Loucy (cell line): Measurements from ENCODE around the gene ACAP2.

ENCODE experiments used
- H2AFZ ChIP-seq: fragments of 200-600 bp; sonication (generic); 2 replicates; pipeline ENCODE4 v1.6.0; 2016; ENCODE audit warnings: antibody characterized with exemption, mild to moderate bottlenecking, low read length, moderate library complexity
- H3F3A ChIP-seq: fragments of 200-600 bp; 2 replicates; pipeline ENCODE4 v1.6.0; 2016; ENCODE audit warnings: antibody characterized with exemption, low read depth, mild to moderate bottlenecking
- H3K27me3 ChIP-seq: fragments of 200-600 bp; sonication (generic); 2 replicates; pipeline ENCODE4 v1.6.1; 2014; ENCODE audit warnings: low read length, mild to moderate bottlenecking; ENCODE audit not compliant: insufficient read depth, poor library complexity, severe bottlenecking
- H3K36me3 ChIP-seq: fragments of 200-600 bp; sonication (generic); 2 replicates; pipeline ENCODE4 v1.6.1; 2016; ENCODE audit warnings: low read length; ENCODE audit not compliant: insufficient read depth
- H3K4me1 ChIP-seq: fragments of 200-600 bp; sonication (generic); 2 replicates; pipeline ENCODE4 v1.5.1; 2014; ENCODE audit warnings: low read length, mild to moderate bottlenecking; ENCODE audit not compliant: insufficient read depth, poor library complexity, severe bottlenecking
- H3K4me2 ChIP-seq: fragments of 200-600 bp; sonication (generic); 2 replicates; pipeline ENCODE4 v1.6.0; 2014; ENCODE audit warnings: antibody characterized with exemption, low read length, low read depth, mild to moderate bottlenecking; ENCODE audit not compliant: poor library complexity, severe bottlenecking
- H3K4me3 ChIP-seq: fragments of 200-600 bp; sonication (generic); 2 replicates; pipeline ENCODE4 v1.5.1; 2014; ENCODE audit warnings: low read length, mild to moderate bottlenecking, mixed read lengths; ENCODE audit not compliant: poor library complexity, severe bottlenecking
- H3K79me2 ChIP-seq: fragments of 200-600 bp; sonication (generic); 2 replicates; pipeline ENCODE4 v1.6.1; 2014; ENCODE audit warnings: low read length; ENCODE audit not compliant: insufficient read depth
- H3K9ac ChIP-seq: fragments of 200-600 bp; sonication (generic); 2 replicates; pipeline ENCODE4 v1.6.0; 2014; ENCODE audit warnings: mild to moderate bottlenecking, low read depth, low read length, moderate library complexity; ENCODE audit not compliant: poor library complexity, severe bottlenecking
- H3K9me2 ChIP-seq: fragments of 200-600 bp; sonication (generic); replicated peaks from 2 replicates; pipeline ENCODE4 v1.6.1; 2016; ENCODE audit warnings: low read depth, low read length, mixed read lengths
- H3K9me3 ChIP-seq: fragments of 200-600 bp; sonication (generic); 2 replicates; pipeline ENCODE4 v1.6.1; 2014; ENCODE audit warnings: mild to moderate bottlenecking, antibody characterized with exemption, low read length, low read depth; ENCODE audit not compliant: insufficient read depth
- H4K20me1 ChIP-seq: fragments of 200-600 bp; sonication (generic); 2 replicates; pipeline ENCODE4 v1.6.0; 2014; ENCODE audit warnings: antibody characterized with exemption, low read length, mild to moderate bottlenecking; ENCODE audit not compliant: insufficient read depth, poor library complexity, severe bottlenecking
- CTCF ChIP-seq: fragments of 200-600 bp; sonication (generic); conservative IDR thresholded peaks from 2 replicates; pipeline ENCODE4 v1.5.1; 2014; ENCODE audit warnings: mild to moderate bottlenecking, antibody characterized with exemption, low read length
- EZH2phosphoT487 ChIP-seq: fragments of 200-600 bp; IDR thresholded peaks from 2 replicates; pipeline ENCODE4 v1.6.1; 2018; ENCODE audit warnings: antibody characterized with exemption, mild to moderate bottlenecking, moderate library complexity, borderline replicate concordance

Gene ACAP2

GRCh38 chr3:195286115-195286872, 156.5 kb downstream of the ACAP2 start:
- Histone ChIP-seq H3F3A (0 out of 2 replicates have a peak, but pooled peaks cover 5% of the 10 kb centered on the region), H3K79me2 (no peaks in the 10 kb centered on the region), H3K36me3 (peaks cover 68% of the 10 kb centered on the region), H2AFZ (no peak overlapping the region), H3K4me2 (no peak overlapping the region), H3K27me3 (no peaks in the 10 kb centered on the region), H3K4me3 (no peak overlapping the region), H4K20me1 (peaks cover 2% of the 10 kb centered on the region), H3K9ac (no peak overlapping the region), H3K9me3 (no peaks in the 10 kb centered on the region), H3K9me2 (no peaks in the 10 kb centered on the region), H3K4me1 (no peaks in the 10 kb centered on the region)
- TF ChIP-seq CTCF, result no peak
- TF ChIP-seq EZH2phosphoT487, result no peak

DNA sequence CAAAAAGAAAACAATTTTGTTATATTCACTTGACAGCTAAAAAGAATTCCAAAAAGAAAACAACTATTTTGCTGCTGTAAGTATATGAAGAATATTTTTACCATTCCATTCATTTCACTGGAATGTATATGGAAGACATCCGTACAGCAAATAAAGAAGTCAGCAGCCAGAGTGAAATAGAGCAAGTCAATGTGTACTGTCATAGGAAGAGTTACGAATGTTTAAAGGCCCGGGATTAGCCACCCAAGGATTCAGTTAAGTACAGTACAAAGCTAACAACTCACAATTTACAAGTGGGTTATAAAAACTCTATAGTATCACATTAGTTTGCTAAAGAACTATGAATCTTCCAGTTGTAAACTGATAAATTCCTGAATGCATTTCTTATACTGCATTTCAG, 157.4 kb downstream of the ACAP2 start:
- Histone ChIP-seq H3K4me1 (no peaks in the 10 kb centered on the region), H3K9me2 (no peaks in the 10 kb centered on the region), H3K9ac (no peak overlapping the region), H3K4me3 (no peak overlapping the region), H3F3A (0 out of 2 replicates have a peak, but pooled peaks cover 5% of the 10 kb centered on the region), H3K27me3 (no peaks in the 10 kb centered on the region), H3K9me3 (no peaks in the 10 kb centered on the region), H4K20me1 (peaks cover 2% of the 10 kb centered on the region), H2AFZ (no peak overlapping the region), H3K79me2 (no peaks in the 10 kb centered on the region), H3K4me2 (no peak overlapping the region), H3K36me3 (peaks cover 62% of the 10 kb centered on the region)
- TF ChIP-seq EZH2phosphoT487 (no peak), CTCF (no peak)

DNA sequence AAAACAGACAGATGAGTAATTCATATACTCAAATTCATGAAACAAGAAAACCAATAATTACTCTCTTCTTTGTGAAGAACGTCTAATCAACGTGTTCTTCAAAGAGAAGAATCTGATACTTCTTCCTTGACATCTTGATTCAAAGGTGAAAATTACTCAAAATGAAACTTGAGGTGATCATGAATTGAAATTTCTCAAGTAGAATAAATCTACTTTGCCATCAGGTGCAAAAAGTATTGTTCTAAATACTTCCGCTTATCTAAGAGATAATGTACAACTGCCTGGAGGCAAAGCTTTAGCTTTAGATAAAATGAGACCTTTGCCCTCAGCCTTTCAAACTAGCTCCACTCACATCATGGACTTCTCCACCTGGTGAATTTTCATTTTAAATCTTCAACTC, 158.0 kb downstream of the ACAP2 start:
- no peaks in the 10 kb centered on the region for H3K79me2 ChIP-seq
- H3F3A ChIP-seq, result 0 out of 2 replicates have a peak, but pooled peaks cover 5% of the 10 kb centered on the region
- H3K27me3 ChIP-seq, result no peaks in the 10 kb centered on the region
- no peak overlapping the region for H2AFZ ChIP-seq
- no peak overlapping the region for H3K4me2 ChIP-seq
- H3K36me3 ChIP-seq, result peaks cover 57% of the 10 kb centered on the region
- H3K9ac ChIP-seq, result no peak overlapping the region
- H3K9me3 ChIP-seq, result no peaks in the 10 kb centered on the region
- H3K4me1 ChIP-seq, result no peaks in the 10 kb centered on the region
- peaks cover 2% of the 10 kb centered on the region for H4K20me1 ChIP-seq
- H3K9me2 ChIP-seq, result no peaks in the 10 kb centered on the region
- TF ChIP-seq EZH2phosphoT487 (no peak), CTCF (no peak)
- H3K4me3 ChIP-seq, result no peak overlapping the region
